C4-2B (cell line): ENCODE results near the gene MDM1.

Experiments
- ZFX ChIP-seq: fragments of 450-650 bp; IDR thresholded peaks from 2 replicates; pipeline ENCODE4 v1.6.1; 2017
- TF ChIP-seq, protein P1 (sequence below): fragments of 450-650 bp; conservative IDR thresholded peaks from 2 replicates; pipeline ENCODE4 v1.5.1; 2017; ENCODE audit warnings: mild to moderate bottlenecking

DNA sequence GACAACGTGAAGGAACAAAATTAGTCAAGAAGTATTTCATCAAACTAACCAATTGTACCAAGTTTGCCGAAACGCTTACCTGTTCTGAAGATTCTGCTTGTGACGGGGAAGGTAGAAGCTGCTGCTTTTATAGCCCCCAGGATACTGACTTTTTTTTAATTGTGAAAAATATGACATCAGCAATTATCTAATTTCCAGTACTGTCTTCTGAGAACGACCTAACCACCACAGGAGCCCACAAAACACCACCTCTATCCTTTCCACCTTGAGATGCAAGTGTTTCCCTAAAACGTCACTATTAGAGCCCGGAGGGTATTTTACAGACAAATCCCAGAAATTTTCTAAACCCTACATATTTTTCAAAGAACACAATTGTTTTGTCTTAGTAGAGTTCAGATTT is 78.7 kb downstream of the MDM1 start, which contains the start of gene IL22:
- TF ChIP-seq, protein P1, sequence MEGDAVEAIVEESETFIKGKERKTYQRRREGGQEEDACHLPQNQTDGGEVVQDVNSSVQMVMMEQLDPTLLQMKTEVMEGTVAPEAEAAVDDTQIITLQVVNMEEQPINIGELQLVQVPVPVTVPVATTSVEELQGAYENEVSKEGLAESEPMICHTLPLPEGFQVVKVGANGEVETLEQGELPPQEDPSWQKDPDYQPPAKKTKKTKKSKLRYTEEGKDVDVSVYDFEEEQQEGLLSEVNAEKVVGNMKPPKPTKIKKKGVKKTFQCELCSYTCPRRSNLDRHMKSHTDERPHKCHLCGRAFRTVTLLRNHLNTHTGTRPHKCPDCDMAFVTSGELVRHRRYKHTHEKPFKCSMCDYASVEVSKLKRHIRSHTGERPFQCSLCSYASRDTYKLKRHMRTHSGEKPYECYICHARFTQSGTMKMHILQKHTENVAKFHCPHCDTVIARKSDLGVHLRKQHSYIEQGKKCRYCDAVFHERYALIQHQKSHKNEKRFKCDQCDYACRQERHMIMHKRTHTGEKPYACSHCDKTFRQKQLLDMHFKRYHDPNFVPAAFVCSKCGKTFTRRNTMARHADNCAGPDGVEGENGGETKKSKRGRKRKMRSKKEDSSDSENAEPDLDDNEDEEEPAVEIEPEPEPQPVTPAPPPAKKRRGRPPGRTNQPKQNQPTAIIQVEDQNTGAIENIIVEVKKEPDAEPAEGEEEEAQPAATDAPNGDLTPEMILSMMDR, result no peak
- TF ChIP-seq ZFX, result no peak
